Left colon (tissue), 2 donors: Measurements from ENCODE around the gene FGF1. TPM values are rescaled to one million over a fixed set of nuclear protein-coding genes. Genes with fewer than 3 reads are reported as not detected.

Experiments used
- ATAC-seq: fragments of 200-7000 bp; cut with Tn5 transposase; one replicate; pipeline ENCODE4 v1.9.1; 2020; ENCODE audit warnings: mild to moderate bottlenecking, moderate library complexity
- DNase-seq, 2 donors: peaks; one replicate each; pipeline ENCODE4 v3.0.0-alpha.2; 2020
- intact Hi-C, 2 donors: fragments of 100-400 bp; cut with DNase I in 1 of 2; cut with micrococcal nuclease in 1 of 2; formaldehyde crosslinking; loops; one replicate each; pipeline versions ENCODE4 v1.11.2 to v1.14.0; 2022; cut with DNase I, micrococcal nuclease
- total RNA-seq, 2 donors: library from RNA; stranded (reverse); fragmentation: NEBNext Ultra II Directional; extraction: Animal tissue kit (Norgen Biotek cat#: 25700); gene quantifications; one replicate each; pipeline ENCODE4 v1.2.1, GENCODE V29; 2021
- donor health status: DM: no; HTN: no; CAD: no.
- donor health status: DM: yes; HTN: yes; CAD: no.

FGF1 gene
- total RNA-seq, 2 donors from 2014 or later: 0.09 to 0.70 TPM

DNA sequence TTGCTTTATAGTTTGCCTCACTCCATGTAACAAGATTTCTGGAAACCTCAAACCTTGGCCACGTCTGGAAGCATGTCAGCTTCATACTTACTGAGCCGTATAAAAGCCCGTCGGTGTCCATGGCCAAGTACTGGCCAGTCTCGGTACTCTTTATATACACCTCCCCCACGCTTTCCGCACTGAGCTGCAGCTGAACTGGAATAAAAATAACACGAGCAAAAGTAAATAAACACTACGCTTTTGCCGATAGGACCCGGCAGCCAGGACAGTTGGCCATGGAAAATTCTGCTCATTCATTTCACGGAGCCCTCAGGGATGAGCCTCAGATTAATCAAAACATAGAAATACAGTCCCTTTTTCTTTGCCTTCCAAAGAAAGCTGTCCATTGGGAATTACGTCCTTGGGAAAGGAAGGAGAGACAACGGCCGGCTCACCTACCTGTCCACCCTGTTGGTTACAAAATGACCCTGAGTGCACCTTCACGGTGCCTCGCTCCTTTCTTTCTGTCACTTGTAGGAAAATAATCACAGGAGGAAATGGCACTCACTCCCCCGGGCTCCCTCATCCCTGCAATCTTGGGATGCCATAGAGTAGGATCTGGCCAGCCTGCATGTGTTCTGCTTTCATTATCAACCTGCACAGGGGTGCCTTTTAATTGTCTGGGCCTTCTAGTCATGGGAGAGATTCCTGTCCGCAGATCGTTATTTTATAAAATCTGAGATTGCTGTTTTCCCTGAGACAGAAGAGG, 85.1 kb downstream of the FGF1 start:
- peak; percentile 35 for ATAC-seq
- peak; percentile 24 to 28 for DNase-seq
- intact Hi-C loops: no loop called here

DNA sequence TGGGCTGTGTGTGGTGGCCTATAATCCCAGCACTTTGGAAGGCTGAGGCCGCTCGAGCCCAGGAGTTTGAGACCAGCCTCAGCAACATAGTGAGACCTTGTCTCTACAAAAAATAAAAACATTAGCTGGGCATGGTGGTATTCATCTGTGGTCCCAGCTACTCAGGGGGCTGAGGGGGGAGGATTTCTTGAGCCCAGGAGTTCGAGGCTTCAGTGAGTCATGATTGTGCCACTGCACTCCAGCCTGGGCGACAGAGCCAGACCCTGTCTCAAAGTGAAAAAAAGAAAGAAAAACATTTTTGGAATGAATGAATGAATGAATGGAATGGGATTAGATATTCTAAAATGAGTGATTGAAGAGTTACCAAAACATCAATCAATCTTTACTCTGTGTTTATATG, 85.8 kb downstream of the FGF1 start:
- no peak for ATAC-seq
- intact Hi-C loops: no loop called here
- DNase-seq: no peak

DNA sequence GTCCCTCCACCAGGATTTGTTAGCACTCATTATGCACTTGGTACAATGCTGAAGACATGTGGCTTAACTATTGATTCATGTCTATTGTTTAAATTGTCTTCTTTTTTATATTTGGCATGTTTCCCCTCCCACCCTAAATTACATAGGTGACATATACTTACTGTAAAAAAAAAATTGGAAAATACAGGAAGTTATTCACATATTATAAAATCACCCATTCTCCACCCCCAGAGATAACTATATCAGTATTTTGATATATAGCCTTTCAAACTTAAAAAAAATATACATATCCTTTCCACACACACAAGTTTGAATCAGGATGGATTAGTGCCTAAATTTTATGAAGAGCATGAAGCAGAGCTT, 87.6 kb downstream of the FGF1 start:
- intact Hi-C loops: no loop called here
- ATAC-seq (no peak), DNase-seq (no peak)

DNA sequence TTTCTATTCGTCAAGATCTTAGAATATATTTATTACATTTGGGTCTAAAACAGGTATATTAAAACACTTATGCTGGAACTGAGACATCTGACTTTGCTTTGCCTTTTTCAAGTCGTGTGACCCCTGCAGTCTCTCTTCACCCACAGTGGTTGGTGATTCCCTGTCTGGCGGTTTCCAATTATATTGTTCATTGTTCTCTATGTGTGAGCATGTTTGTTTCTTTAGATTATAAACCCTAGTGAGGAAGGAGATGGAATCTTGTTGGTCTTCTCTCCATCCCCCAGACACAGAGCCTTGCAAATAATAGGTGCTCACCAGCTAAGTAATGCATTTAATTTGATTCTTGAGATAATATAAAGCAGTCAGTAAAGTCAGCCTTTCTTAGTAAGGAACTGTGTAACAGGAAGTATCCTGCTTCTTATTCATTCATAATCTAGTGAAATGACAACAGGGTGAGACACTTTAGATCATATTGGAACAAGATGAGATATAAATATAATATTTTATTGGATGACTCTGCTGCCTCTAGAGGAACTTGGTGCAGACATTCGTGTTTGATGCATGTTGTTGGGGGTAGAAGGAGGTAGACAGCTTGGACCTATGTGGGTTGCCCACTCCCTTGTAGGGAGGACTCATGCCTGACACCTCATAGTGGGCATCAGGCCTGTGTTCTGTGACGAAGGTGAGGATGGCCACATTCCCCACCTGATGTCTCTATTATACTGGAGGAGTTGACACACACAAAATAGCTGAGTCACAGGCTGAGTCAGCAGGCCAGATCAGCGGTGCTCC, 88.1 kb downstream of the FGF1 start:
- intact Hi-C loops: no loop called here
- ATAC-seq (no peak), DNase-seq (no peak)

- ATAC-seq (no peak), DNase-seq (no peak)
- intact Hi-C loops: no loop called here
Observed at GRCh38 chr5:142597025-142597424, 88.9 kb downstream of the FGF1 start.

DNA sequence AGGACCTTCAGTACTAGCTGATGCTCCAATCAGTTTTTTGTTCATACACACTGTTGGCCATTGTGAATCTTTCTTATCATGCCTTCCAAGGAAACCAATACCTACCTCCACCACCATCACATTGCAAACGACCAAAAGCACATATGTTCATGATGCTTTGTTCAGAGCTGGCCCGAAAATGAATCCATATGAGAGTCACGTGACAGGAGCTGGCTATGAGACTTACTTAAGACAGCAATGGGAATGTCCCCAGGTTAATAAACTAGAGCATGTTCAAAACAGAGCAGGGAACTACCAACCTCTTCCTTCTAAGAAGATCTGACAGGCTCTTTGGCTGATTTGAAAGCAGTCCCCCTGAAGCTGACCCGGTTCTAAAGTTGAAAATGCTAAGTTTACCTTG, 93.5 kb downstream of the FGF1 start:
- intact Hi-C loops: no loop called here
- ATAC-seq: no peak

GRCh38 chr5:142590451-142591231, 95.2 kb downstream of the FGF1 start:
- intact Hi-C loops: no loop called here
- DNase-seq: no peak
- no peak for ATAC-seq

More for the DNA sequence above, 93.5 kb downstream of the FGF1 start:
- DNase-seq: no peak

DNA sequence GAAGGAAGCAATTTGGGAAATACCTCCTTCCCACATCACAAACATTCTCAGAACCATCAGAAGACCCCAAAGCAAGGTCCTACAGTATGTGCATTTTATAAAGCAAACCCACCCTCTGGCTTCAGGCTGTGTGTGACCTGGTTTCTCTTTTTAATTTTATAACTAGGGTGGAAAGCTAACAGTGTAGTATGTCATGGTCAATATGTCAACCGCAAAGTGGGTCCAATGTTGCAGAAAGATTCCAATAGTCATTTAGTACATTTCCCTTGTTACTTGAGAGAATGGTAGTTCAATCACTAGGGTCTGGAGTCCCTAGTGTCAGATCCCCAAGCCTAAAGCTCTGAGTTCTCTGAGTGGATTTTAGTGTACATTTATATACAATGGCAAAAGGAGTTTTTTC, 96.2 kb downstream of the FGF1 start:
- intact Hi-C loops: no loop called here
- DNase-seq (no peak), ATAC-seq (no peak)

DNA sequence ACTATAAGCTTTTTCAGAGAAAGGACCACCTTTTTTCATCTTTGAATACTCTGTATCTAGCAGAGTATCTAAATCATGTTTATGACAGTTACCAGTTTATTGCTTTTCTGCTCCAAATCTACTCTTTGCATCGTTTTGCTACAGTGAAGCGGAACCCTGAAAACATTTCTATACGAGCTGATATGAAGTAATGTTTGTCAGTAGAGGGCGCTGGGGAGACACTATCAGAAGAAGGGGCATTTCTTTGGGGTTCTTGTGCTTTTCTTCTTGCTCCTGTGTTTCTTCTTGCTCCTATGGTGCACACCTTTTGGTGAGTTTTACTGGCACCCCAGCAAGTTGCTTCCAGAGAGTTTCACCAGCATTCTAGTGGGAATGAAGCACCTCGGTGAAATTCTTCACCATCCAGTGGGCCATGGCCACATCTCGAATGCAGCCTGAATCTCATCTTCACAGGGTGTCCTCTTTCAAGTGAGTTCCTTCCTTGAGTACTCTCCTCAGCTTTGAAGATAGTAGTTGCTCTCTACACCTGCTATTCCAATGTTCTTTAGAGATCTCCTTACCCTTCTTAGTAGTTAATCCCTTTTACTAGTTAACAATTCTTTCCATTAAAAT, 98.4 kb downstream of the FGF1 start:
- intact Hi-C loops: no loop called here
- ATAC-seq (no peak), DNase-seq (no peak)

GRCh38 chr5:142586552-142586951, 99.3 kb downstream of the FGF1 start:
- intact Hi-C loops: no loop called here
- ATAC-seq: no peak

GRCh38 chr5:142585451-142585850, 100.4 kb downstream of the FGF1 start:
- intact Hi-C loops: no loop called here
- ATAC-seq: no peak
- DNase-seq: no peak

More at GRCh38 chr5:142586552-142586951, 99.3 kb downstream of the FGF1 start:
- DNase-seq: no peak

DNA sequence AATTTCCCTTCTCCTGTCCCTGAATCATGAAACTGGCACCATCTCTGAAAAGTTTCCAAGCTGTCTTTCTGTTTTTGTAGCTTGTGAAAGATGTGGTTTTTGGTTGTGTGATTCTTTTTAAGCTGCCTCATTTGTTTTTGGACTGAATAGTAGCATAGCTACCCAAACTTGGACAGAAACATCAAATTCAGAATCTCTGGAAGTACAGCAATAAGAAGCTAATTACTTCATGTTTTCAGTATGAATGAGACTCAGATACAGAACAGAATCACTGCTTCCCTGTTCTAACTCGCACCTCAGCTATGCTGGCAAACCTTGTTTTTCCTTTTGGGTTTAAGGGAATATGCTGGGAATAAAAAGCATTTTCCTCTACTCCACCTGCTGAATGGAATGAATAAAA, 101.0 kb downstream of the FGF1 start:
- no peak for DNase-seq
- intact Hi-C loops: no loop called here
- no peak for ATAC-seq

- DNase-seq (no peak), ATAC-seq (no peak)
- intact Hi-C loops: no loop called here
Observed at GRCh38 chr5:142578161-142578830, 107.6 kb downstream of the FGF1 start.

DNA sequence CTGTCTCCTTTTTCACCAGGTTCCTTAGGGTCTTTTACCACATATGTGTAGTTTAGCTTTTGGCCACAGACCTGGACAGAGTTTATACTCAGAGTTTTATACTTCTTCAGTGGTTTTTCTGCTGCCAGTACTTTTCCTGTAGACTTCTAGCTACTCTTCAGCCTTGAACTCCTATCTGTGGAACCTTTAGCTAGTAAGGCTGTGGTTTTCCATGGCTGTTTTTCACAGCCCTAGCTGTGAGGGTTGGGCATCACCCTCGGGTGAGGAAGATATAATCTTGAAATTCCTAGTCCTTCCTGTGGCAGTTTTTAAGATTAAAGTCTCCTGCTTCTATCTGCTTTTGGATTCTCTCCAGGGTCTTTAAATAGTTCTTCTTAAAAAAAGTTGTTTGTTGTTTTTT, 109.1 kb downstream of the FGF1 start:
- no peak for DNase-seq
- ATAC-seq: no peak
- intact Hi-C loops: no loop called here

- DNase-seq: no peak
- intact Hi-C loops: no loop called here
- no peak for ATAC-seq
Observed at GRCh38 chr5:142576303-142576702, 109.6 kb downstream of the FGF1 start.

DNA sequence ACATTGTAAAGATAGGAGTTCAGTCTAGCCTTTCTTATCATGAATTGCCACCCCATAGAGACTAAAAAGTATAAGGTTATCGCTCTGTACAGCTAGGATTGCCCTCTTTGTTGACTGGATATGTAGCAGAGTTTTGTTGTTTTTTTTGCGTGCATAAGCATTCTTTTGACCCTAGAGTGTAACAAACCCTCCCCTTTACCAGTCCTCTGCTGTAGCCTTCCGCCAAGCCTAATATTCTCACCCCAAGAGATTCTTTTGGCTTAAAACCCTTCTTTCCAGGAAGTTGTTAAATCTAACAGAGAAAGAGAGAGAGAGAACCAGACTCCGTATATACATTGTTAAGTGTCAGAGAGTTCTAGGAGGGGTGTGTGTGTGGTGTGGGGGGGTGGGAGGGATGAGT, 113.9 kb downstream of the FGF1 start:
- intact Hi-C loops: no loop called here
- no peak for DNase-seq
- ATAC-seq: no peak

GRCh38 chr5:142571371-142571770, 114.5 kb downstream of the FGF1 start:
- ATAC-seq (no peak), DNase-seq (no peak)
- intact Hi-C loops: no loop called here

DNA sequence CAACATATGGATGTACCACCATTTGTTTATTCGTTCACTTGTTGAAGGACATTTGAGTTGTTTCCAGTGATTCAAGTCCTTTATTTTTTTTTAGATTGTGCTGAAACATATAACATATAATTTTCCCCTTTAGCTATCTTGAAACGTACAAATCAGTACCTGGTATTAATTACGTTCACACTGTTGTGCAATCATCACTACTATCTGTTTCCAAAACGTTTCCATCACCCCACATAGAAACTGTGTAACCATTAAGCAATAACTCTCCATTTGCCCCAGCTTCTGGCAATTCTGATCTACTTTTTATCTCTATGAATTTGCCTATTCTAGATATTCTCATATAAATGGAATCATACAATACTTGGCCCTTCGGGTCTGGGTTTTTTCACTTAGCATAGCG, 116.0 kb downstream of the FGF1 start:
- ATAC-seq (no peak), DNase-seq (no peak)
- intact Hi-C loops: no loop called here

GRCh38 chr5:142568996-142569335, 116.9 kb downstream of the FGF1 start:
- intact Hi-C loops: no loop called here
- DNase-seq: no peak
- no peak for ATAC-seq
